ENCODE data around the gene DMBT1. TPM values are rescaled to one million over a fixed set of nuclear protein-coding genes. Genes with fewer than 3 reads are reported as not detected.

The DMBT1 gene
- total RNA-seq, 4 donors from 2014 or later, result 0.63 TPM; not detected in 3

DNA sequence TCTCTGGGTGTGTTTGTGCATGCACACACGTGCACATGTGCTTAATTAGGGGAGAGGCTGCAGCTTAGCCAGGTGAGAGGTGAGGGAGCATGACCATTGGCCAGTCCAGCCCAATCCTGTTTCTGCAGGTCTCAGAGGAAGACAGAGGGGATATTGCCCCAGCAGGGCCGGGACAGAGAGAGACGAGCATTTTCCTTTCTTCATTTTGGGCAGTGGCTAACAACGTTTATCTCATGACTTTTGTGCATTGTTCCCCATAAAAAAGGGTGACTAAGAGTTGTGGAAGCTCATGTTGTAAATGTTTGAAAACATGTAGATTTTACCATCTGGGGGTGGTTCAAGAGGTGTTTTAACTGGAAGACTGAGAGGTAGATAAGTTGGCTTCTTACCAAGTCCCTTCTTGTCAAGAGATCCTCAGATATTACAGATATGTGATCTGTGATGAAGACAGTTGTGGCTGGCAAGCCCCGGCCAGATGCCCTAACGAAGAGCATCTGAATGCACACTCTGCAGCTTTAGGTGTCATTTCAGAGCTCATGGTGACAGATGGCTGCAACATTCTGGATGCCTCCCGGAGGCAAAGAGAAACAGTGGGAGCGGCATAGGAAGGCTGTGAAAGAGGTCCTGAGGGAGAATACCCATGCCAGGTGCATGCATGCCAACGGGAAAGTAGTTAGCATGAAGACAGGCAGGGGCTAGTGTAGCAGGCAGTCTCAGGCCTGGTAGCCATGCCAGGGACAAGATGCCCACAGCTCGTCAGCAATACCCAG lies 16.7 kb upstream of the DMBT1 start:
- Histone ChIP-seq H3K27me3 (no peaks in the 10 kb centered on the region), H3K27ac (replicated peaks in 1 of 4) (no peak overlapping the region), H3K36me3 (no peaks in the 10 kb centered on the region), H3K9me3 (no peaks in the 10 kb centered on the region), H3K4me3 (no peak overlapping the region), H3K4me1 (no peaks in the 10 kb centered on the region)
- no peak for TF ChIP-seq EP300 (IDR thresholded peaks at IDR 0.05)
- no peak for TF ChIP-seq CTCF (IDR thresholded peaks at IDR 0.05)
- TF ChIP-seq POLR2AphosphoS5 (IDR thresholded peaks at IDR 0.05), result no peak
- no peak for TF ChIP-seq POLR2A (IDR thresholded peaks at IDR 0.05; ENCODE audit: low read depth)
- DNase-seq (ENCODE audit: extremely low spot score), result no peak
- intact Hi-C loops (cut with DNase I), result no loop called here
- WGBS, result 84% methylated on average over 10 of the region's 10 CpGs

GRCh38 chr10:122544493-122544892 lies 16.1 kb upstream of the DMBT1 start:
- DNase-seq (ENCODE audit: extremely low spot score), result no peak
- Histone ChIP-seq H3K27me3 (no peaks in the 10 kb centered on the region), H3K36me3 (no peaks in the 10 kb centered on the region), H3K9me3 (no peaks in the 10 kb centered on the region), H3K27ac (replicated peaks in 1 of 4) (no peak overlapping the region), H3K4me3 (no peak overlapping the region), H3K4me1 (no peaks in the 10 kb centered on the region)
- 80% methylated on average over 8 of the region's 8 CpGs for WGBS
- intact Hi-C loops (cut with DNase I), result no loop called here
- TF ChIP-seq EP300 (IDR thresholded peaks at IDR 0.05), result no peak

GRCh38 chr10:122546242-122546641 lies 14.3 kb upstream of the DMBT1 start:
- Histone ChIP-seq H3K4me3 (no peak overlapping the region), H3K27ac (replicated peaks in 1 of 4) (no peak overlapping the region), H3K27me3 (no peaks in the 10 kb centered on the region), H3K9me3 (no peaks in the 10 kb centered on the region), H3K36me3 (no peaks in the 10 kb centered on the region), H3K4me1 (peaks cover 0 to 3% (median 0%) of the 10 kb centered on the region in 4 donors)
- intact Hi-C loops (cut with DNase I), result no loop called here
- 95% methylated on average over 8 of the region's 8 CpGs for WGBS
- no peak for DNase-seq (ENCODE audit: extremely low spot score)
- TF ChIP-seq POLR2A (IDR thresholded peaks at IDR 0.05; ENCODE audit: low read depth) (no peak), EP300 (IDR thresholded peaks at IDR 0.05) (no peak), CTCF (IDR thresholded peaks at IDR 0.05) (no peak), POLR2AphosphoS5 (IDR thresholded peaks at IDR 0.05) (no peak)

DNA sequence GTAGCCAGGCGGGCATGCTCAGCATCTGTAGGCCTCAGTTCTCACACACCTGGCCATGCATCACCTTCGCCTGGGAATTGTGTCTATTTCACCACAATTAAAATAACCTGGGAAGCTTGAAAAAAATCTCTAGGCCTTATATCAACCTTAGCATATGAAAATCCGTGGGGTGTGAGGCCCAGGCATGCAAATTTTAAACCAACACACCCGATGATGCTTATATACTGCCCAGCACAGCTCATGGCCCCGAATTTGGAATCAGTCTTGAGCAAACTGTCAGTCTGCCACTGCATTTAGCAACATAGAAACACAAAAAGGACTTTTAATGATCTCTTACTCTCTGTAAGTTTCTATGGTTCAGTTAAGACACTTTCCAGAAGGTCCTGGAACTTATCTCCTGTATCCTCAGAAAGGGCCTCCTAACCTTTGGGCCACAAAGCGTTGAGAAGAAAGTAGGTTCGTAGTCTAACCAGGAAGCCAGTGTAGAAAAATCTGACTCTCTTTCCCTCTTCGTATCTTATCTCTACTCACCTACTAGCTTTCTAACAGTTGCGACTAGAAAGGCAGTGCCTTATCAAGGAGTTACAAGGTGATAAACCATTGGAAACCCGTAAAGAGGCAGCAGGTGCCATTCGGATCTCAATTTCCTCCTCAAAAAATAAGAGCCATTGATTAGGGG lies 12.0 kb upstream of the DMBT1 start:
- 89% methylated on average over 11 of the region's 11 CpGs for whole genome bisulfite sequencing
- H3K36me3 ChIP-seq, result no peaks in the 10 kb centered on the region
- H3K4me1 ChIP-seq, result peaks cover 0 to 4% (median 0%) of the 10 kb centered on the region in 4 donors
- intact Hi-C loops (cut with DNase I), result no loop called here
- no peak overlapping the region for H3K27ac ChIP-seq (replicated peaks in 1 of 4)
- DNase-seq (ENCODE audit: extremely low spot score), result no peak
- H3K4me3 ChIP-seq, result no peak overlapping the region
- TF ChIP-seq EP300 (IDR thresholded peaks at IDR 0.05) (no peak), CTCF (IDR thresholded peaks at IDR 0.05) (no peak), POLR2A (IDR thresholded peaks at IDR 0.05; ENCODE audit: low read depth) (no peak), POLR2AphosphoS5 (IDR thresholded peaks at IDR 0.05) (no peak)
- H3K9me3 ChIP-seq, result no peaks in the 10 kb centered on the region
- H3K27me3 ChIP-seq, result no peaks in the 10 kb centered on the region

DNA sequence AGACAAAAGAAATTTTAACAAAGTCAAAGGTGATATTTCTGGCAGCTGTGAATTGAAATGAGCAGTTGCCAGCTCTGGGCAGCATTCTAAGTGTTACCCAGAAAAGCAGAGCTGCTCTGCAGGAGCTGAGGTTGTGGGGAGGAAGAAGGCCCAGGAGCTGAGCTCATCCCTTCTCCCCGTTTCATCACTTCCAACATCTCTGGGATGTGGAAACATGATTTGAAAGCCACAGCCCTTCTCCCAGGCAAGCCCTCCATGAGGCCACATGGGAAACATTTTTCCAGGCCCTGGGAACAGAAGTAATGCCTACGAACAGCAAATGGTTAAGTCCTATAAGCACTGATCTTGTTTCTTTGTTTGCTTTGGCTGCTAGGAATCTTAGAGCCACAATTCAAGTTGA lies 10.9 kb upstream of the DMBT1 start:
- intact Hi-C loops (cut with DNase I), result no loop called here

More for the DNA sequence above, 10.9 kb upstream of the DMBT1 start:
- Histone ChIP-seq H3K36me3 (no peaks in the 10 kb centered on the region), H3K4me3 (no peak overlapping the region), H3K4me1 (peaks cover 0 to 4% (median 0%) of the 10 kb centered on the region in 4 donors), H3K27ac (replicated peaks in 1 of 4) (no peak overlapping the region), H3K27me3 (no peaks in the 10 kb centered on the region), H3K9me3 (no peaks in the 10 kb centered on the region)
- 82% methylated on average over 2 of the region's 2 CpGs for WGBS
- no peak for TF ChIP-seq EP300 (IDR thresholded peaks at IDR 0.05)
- no peak for TF ChIP-seq POLR2A (IDR thresholded peaks at IDR 0.05; ENCODE audit: low read depth)
- no peak for TF ChIP-seq CTCF (IDR thresholded peaks at IDR 0.05)
- no peak for TF ChIP-seq POLR2AphosphoS5 (IDR thresholded peaks at IDR 0.05)
- DNase-seq (ENCODE audit: extremely low spot score), result no peak
